PC-3 (cell line): ENCODE results near the gene ATOH8. TPM values are rescaled to one million over a fixed set of nuclear protein-coding genes. Genes with fewer than 3 reads are reported as not detected.
A peak's percentile ranks its signal among the peaks of the same experiment; 100 is the strongest.

Experiments used
- ATAC-seq: fragments of 200-7000 bp; cut with Tn5 transposase; 2 replicates; pipeline ENCODE4 v1.9.1; 2020; ENCODE audit warnings: mild to moderate bottlenecking, moderate library complexity
- BruUV-seq: library from RNA; stranded (reverse); fragments of 400-500 nt; replicated peaks from 2 replicates; lab custom pipeline; 2021; lab: Mats Ljungman, UMichigan
- CTCF ChIA-PET: fragments of 300-600 bp; sonication (Branson Sonifier 250); formaldehyde crosslinking; loops from one replicate; lab custom pipeline; 2022; ENCODE audit warnings: antibody characterized with exemption; lab: Charles Lee
- POLR2A ChIA-PET: fragments of 300-600 bp; sonication (Branson Sonifier 250); formaldehyde crosslinking; loops from one replicate; lab custom pipeline; 2022; ENCODE audit warnings: antibody characterized with exemption; ENCODE audit not compliant: unreplicated experiment; lab: Charles Lee
- DNase-seq: peaks from one replicate; pipeline ENCODE4 v3.0.0-alpha.2; 2015
- H2AFZ ChIP-seq: fragments of 300-600 bp; sonication (generic); 2 replicates; pipeline ENCODE4 v1.6.0; 2016; ENCODE audit warnings: antibody characterized with exemption, low read length
- H3F3A ChIP-seq: fragments of 300-600 bp; sonication (generic); one replicate; pipeline ENCODE4 v1.6.0; 2017; ENCODE audit warnings: antibody characterized with exemption, low read length, control low read depth, mild to moderate bottlenecking; ENCODE audit not compliant: unreplicated experiment
- H3K27ac ChIP-seq: fragments of 300-600 bp; sonication (generic); 2 replicates; pipeline ENCODE4 v1.5.1; 2016; ENCODE audit warnings: mild to moderate bottlenecking, low read length
- H3K27me3 ChIP-seq: fragments of 300-600 bp; sonication (generic); 2 replicates; pipeline ENCODE4 v1.6.1; 2016; ENCODE audit warnings: low read length, mixed read lengths
- H3K36me3 ChIP-seq: fragments of 300-600 bp; sonication (generic); 2 replicates; pipeline ENCODE4 v1.6.1; 2016; ENCODE audit warnings: low read depth, mixed run types, low read length, mixed read lengths
- H3K4me1 ChIP-seq: fragments of 300-600 bp; sonication (generic); 2 replicates; pipeline ENCODE4 v1.5.1; 2016; ENCODE audit warnings: low read length; ENCODE audit not compliant: insufficient read depth
- H3K4me2 ChIP-seq: fragments of 300-600 bp; sonication (generic); 2 replicates; pipeline ENCODE4 v1.6.0; 2016; ENCODE audit warnings: low read length
- H3K4me3 ChIP-seq: fragments of 300-600 bp; sonication (generic); 2 replicates; pipeline ENCODE4 v1.5.1; 2016; ENCODE audit warnings: mild to moderate bottlenecking, low read length, mixed read lengths
- H3K79me2 ChIP-seq: fragments of 300-600 bp; sonication (generic); 2 replicates; pipeline ENCODE4 v1.6.1; 2017; ENCODE audit warnings: low read length, mixed read lengths
- H3K9ac ChIP-seq: fragments of 300-600 bp; sonication (generic); 2 replicates; pipeline ENCODE4 v1.6.0; 2016; ENCODE audit warnings: mild to moderate bottlenecking, low read length
- H3K9me2 ChIP-seq: fragments of 300-600 bp; sonication (generic); replicated peaks from 2 replicates; pipeline ENCODE4 v1.6.1; 2016; ENCODE audit warnings: mixed run types, low read length, mixed read lengths
- H3K9me3 ChIP-seq: fragments of 300-600 bp; sonication (generic); 2 replicates; pipeline ENCODE4 v1.6.1; 2016; ENCODE audit warnings: low read length, mixed read lengths
- H4K20me1 ChIP-seq: fragments of 300-600 bp; sonication (generic); 2 replicates; pipeline ENCODE4 v1.6.1; 2016; ENCODE audit warnings: low read length, mixed read lengths
- CTCF ChIP-seq: fragments of 300-600 bp; sonication (generic); conservative IDR thresholded peaks from 2 replicates; pipeline ENCODE4 v1.5.1; 2017; ENCODE audit warnings: antibody characterized with exemption, low read depth, mild to moderate bottlenecking, low read length
- EZH2 ChIP-seq: fragments of 300-600 bp; sonication (generic); IDR thresholded peaks from one replicate; pipeline ENCODE4 v1.6.1; 2017; ENCODE audit warnings: antibody characterized with exemption, mild to moderate bottlenecking, low read length; ENCODE audit not compliant: unreplicated experiment
- EZH2phosphoT487 ChIP-seq: fragments of 300-600 bp; sonication (generic); IDR thresholded peaks from 2 replicates; pipeline ENCODE4 v1.6.1; 2018; ENCODE audit warnings: mild to moderate bottlenecking, antibody characterized with exemption, low read length, borderline replicate concordance
- intact Hi-C: fragments of 100-400 bp; cut with micrococcal nuclease; formaldehyde crosslinking; loops from 2 replicates; pipeline ENCODE4 v1.9.0; 2023
- total RNA-seq: library from RNA; depleted of rRNA; stranded (reverse); fragments of >200 nt; gene quantifications from 2 replicates; pipeline ENCODE4 v1.2.3, GENCODE V29; 2014

The ATOH8 gene
- total RNA-seq, 1 experiment from 2014 or later: 0.04 TPM

GRCh38 chr2:85704800-85705679, 48.8 kb upstream of the ATOH8 start:
- intact Hi-C loops: no loop called here
- no peaks in the 10 kb centered on the region for H3K79me2 ChIP-seq
- CTCF ChIA-PET: interaction anchor here (0.5 to 1.1 kb wide), 3 partner anchors 19 to 56 kb away, joined by 3 to 6 read pairs (median 3); no protein-coding TSS in a partner anchor
- no peak overlapping the region for H2AFZ ChIP-seq
- DNase-seq (no peak), ATAC-seq (no peak)
- no peaks in the 10 kb centered on the region for H3K9me3 ChIP-seq
- no peak overlapping the region for H3K4me3 ChIP-seq
- H3K4me2 ChIP-seq: no peak overlapping the region
- POLR2A ChIA-PET: interaction anchor here (0.6 kb wide), 1 partner anchor 393 kb away, joined by 4 read pairs; no protein-coding TSS in a partner anchor
- no peaks in the 10 kb centered on the region for H3F3A ChIP-seq
- H3K27ac ChIP-seq: no peak overlapping the region
- H3K9me2 ChIP-seq: no peaks in the 10 kb centered on the region
- no TSS peak for BruUV-seq
- H3K36me3 ChIP-seq: no peaks in the 10 kb centered on the region
- H3K27me3 ChIP-seq: no peaks in the 10 kb centered on the region
- H3K4me1 ChIP-seq: peaks cover 43% of the 10 kb centered on the region
- H4K20me1 ChIP-seq: no peaks in the 10 kb centered on the region
- no peak overlapping the region for H3K9ac ChIP-seq
- TF ChIP-seq EZH2 (no peak), EZH2phosphoT487 (no peak), CTCF (no peak)

GRCh38 chr2:85705680-85706039, 48.1 kb upstream of the ATOH8 start:
- H3K4me2 ChIP-seq: no peak overlapping the region
- no peaks in the 10 kb centered on the region for H3K9me3 ChIP-seq
- DNase-seq: peak; percentile 58
- H3K9me2 ChIP-seq: no peaks in the 10 kb centered on the region
- no peaks in the 10 kb centered on the region for H3K79me2 ChIP-seq
- intact Hi-C loops: no loop called here
- no TSS peak for BruUV-seq
- CTCF ChIA-PET: interaction anchor here (0.5 to 1.1 kb wide), 3 partner anchors 20 to 68 kb away, joined by 3 to 6 read pairs (median 3); no protein-coding TSS in a partner anchor
- H3F3A ChIP-seq: no peaks in the 10 kb centered on the region
- H3K36me3 ChIP-seq: no peaks in the 10 kb centered on the region
- peaks cover 43% of the 10 kb centered on the region for H3K4me1 ChIP-seq
- POLR2A ChIA-PET: interaction anchor here (0.6 kb wide), 1 partner anchor 393 kb away, joined by 4 read pairs; no protein-coding TSS in a partner anchor
- no peak for ATAC-seq
- TF ChIP-seq EZH2 (no peak), CTCF (no peak), EZH2phosphoT487 (no peak)
- H3K27me3 ChIP-seq: no peaks in the 10 kb centered on the region
- no peak overlapping the region for H3K9ac ChIP-seq
- H3K4me3 ChIP-seq: no peak overlapping the region
- H4K20me1 ChIP-seq: no peaks in the 10 kb centered on the region
- H2AFZ ChIP-seq: no peak overlapping the region
- H3K27ac ChIP-seq: no peak overlapping the region
